ENCODE measurements around the gene TERT.
"Not testable (repeated sequence)": the region's sequence is repeated elsewhere in the genome, so short reads cannot be mapped to it uniquely, and the experiment has no call there.

The TERT gene

GRCh38 chr5:1235838-1236237, 59.0 kb downstream of the TERT start:
- H3K4me3 ChIP-seq (ENCODE audit: low read depth, low read length), result no peak overlapping the region
- no peak for DNase-seq (ENCODE audit: low read depth)
- no peak for TF ChIP-seq CTCF (IDR thresholded peaks at IDR 0.05; ENCODE audit: insufficient read depth, low read depth, low read length, missing control alignments)

- DNase-seq (ENCODE audit: low read depth), result no peak
- no peak for TF ChIP-seq CTCF (IDR thresholded peaks at IDR 0.05; ENCODE audit: insufficient read depth, low read depth, low read length, missing control alignments)
Observed at GRCh38 chr5:1235379-1235778, 59.5 kb downstream of the TERT start.

GRCh38 chr5:1232780-1233179, 62.1 kb downstream of the TERT start:
- DNase-seq (ENCODE audit: low read depth), result no peak
- H3K4me3 ChIP-seq (ENCODE audit: low read depth, low read length), result no peak overlapping the region
- TF ChIP-seq CTCF (IDR thresholded peaks at IDR 0.05; ENCODE audit: insufficient read depth, low read depth, low read length, missing control alignments), result no peak

More at GRCh38 chr5:1235379-1235778, 59.5 kb downstream of the TERT start:
- no peak overlapping the region for H3K4me3 ChIP-seq (ENCODE audit: low read depth, low read length)

GRCh38 chr5:1231354-1231905, 63.4 kb downstream of the TERT start:
- no peak for DNase-seq (ENCODE audit: low read depth)
- no peak overlapping the region for H3K4me3 ChIP-seq (ENCODE audit: low read depth, low read length)
- no peak for TF ChIP-seq CTCF (IDR thresholded peaks at IDR 0.05; ENCODE audit: insufficient read depth, low read depth, low read length, missing control alignments)

- TF ChIP-seq CTCF (IDR thresholded peaks at IDR 0.05; ENCODE audit: insufficient read depth, low read depth, low read length, missing control alignments), result no peak
- no peak overlapping the region for H3K4me3 ChIP-seq (ENCODE audit: low read depth, low read length)
- DNase-seq (ENCODE audit: low read depth), result no peak
Observed at GRCh38 chr5:1230551-1230950, 64.3 kb downstream of the TERT start.

GRCh38 chr5:1229822-1230221, 65.0 kb downstream of the TERT start:
- TF ChIP-seq CTCF (IDR thresholded peaks at IDR 0.05; ENCODE audit: insufficient read depth, low read depth, low read length, missing control alignments), result no peak
- DNase-seq (ENCODE audit: low read depth), result no peak
- H3K4me3 ChIP-seq (ENCODE audit: low read depth, low read length), result no peak overlapping the region

- not testable (repeated sequence) for DNase-seq (ENCODE audit: low read depth); H3K4me3 ChIP-seq (ENCODE audit: low read depth, low read length)
Observed at GRCh38 chr5:1229023-1229422, 65.8 kb downstream of the TERT start.

Measured in GM12865 (cell line).